H1 (cell line): ENCODE measurements around the gene FGF12. TPM values are rescaled to one million over a fixed set of nuclear protein-coding genes. Genes with fewer than 3 reads are reported as not detected.

Source experiments
- CTCF ChIA-PET: fragments of 300-600 bp; sonication (Branson Sonifier 250); formaldehyde crosslinking; loops from one replicate; lab custom pipeline; 2021; ENCODE audit not compliant: partially characterized antibody; lab: Charles Lee
- POLR2A ChIA-PET: fragments of 300-600 bp; sonication (Branson Sonifier 250); formaldehyde crosslinking; loops from one replicate; lab custom pipeline; 2021; ENCODE audit warnings: inconsistent platforms; ENCODE audit not compliant: partially characterized antibody; lab: Charles Lee
- DNase-seq, 2 experiments: peaks; one replicate each; pipeline versions ENCODE4 v3.0.0 to v3.0.0-alpha.2; 2010 to 2022; ENCODE audit warnings: low spot score in 2 of 2, low read depth in 1 of 2, mixed read lengths in 1 of 2
- FAIRE-seq: peaks from 2 replicates; lab custom pipeline; 2011; peaks lifted over from hg19 to GRCh38; lab: Jason Lieb, UNC
- H2AFZ ChIP-seq: 2 replicates; pipeline ENCODE4 v1.8.1; 2012; ENCODE audit warnings: low read length, inconsistent platforms
- H2AK5ac ChIP-seq: 2 replicates; pipeline ENCODE4 v1.6.1; 2013; ENCODE audit warnings: low read depth, low read length
- H2BK120ac ChIP-seq: replicated peaks from 2 replicates; pipeline ENCODE3; 2013; ENCODE audit warnings: low read depth, low read length, inconsistent platforms
- H2BK12ac ChIP-seq: 2 replicates; pipeline ENCODE4 v1.6.1; 2013; ENCODE audit warnings: low read depth, low read length
- H2BK15ac ChIP-seq: 2 replicates; pipeline ENCODE4 v1.6.1; 2013; ENCODE audit warnings: low read length
- H2BK20ac ChIP-seq: 2 replicates; pipeline ENCODE4 v1.6.1; 2013; ENCODE audit warnings: low read length
- H2BK5ac ChIP-seq: 2 replicates; pipeline ENCODE4 v1.6.1; 2013; ENCODE audit warnings: low read depth, low read length
- H3K14ac ChIP-seq: 2 replicates; pipeline ENCODE4 v1.6.1; 2013; ENCODE audit warnings: inconsistent platforms; ENCODE audit not compliant: insufficient read length
- H3K18ac ChIP-seq: 2 replicates; pipeline ENCODE4 v1.6.1; 2013; ENCODE audit warnings: low read length; ENCODE audit errors: extremely low read depth
- H3K23ac ChIP-seq: 2 replicates; pipeline ENCODE4 v1.6.1; 2013; ENCODE audit warnings: inconsistent platforms; ENCODE audit not compliant: insufficient read length
- H3K23me2 ChIP-seq: 2 replicates; pipeline ENCODE4 v1.6.1; 2013; ENCODE audit warnings: low read depth, low read length
- H3K27ac ChIP-seq: 2 replicates; pipeline ENCODE4 v1.6.1; 2011; ENCODE audit warnings: low read depth, low read length, inconsistent platforms
- H3K27me3 ChIP-seq, 4 experiments: replicated peaks in 1 of 4; 1 replicate in 1 of 4; 2 replicates in 3 of 4; pipeline versions ENCODE4 v1.6.1 to v1.8.1; 2011 to 2013; ENCODE audit warnings: low read length in 3 of 4, mild to moderate bottlenecking in 3 of 4, inconsistent platforms in 2 of 4, mixed read lengths in 2 of 4, moderate library complexity in 1 of 4; ENCODE audit not compliant: control insufficient read depth in 3 of 4, insufficient read depth in 3 of 4; ENCODE audit errors: extremely low read depth in 1 of 4
- H3K36me3 ChIP-seq, 4 experiments: 2 replicates each; pipeline versions ENCODE4 v1.6.1 to v1.8.1; 2011 to 2013; ENCODE audit warnings: mild to moderate bottlenecking in 4 of 4, low read length in 3 of 4, moderate library complexity in 2 of 4, control low read depth in 1 of 4, inconsistent platforms in 1 of 4; ENCODE audit not compliant: insufficient read depth in 4 of 4, control insufficient read depth in 2 of 4
- H3K4ac ChIP-seq: replicated peaks from 2 replicates; pipeline ENCODE3; 2013; ENCODE audit warnings: low read length, low read depth, mixed read lengths, inconsistent platforms; ENCODE audit not compliant: insufficient read length
- H3K4me1 ChIP-seq, 4 experiments: replicated peaks in 1 of 4; 1 replicate in 1 of 4; 2 replicates in 3 of 4; pipeline versions ENCODE4 v1.6.1 to v1.8.1; 2011 to 2013; ENCODE audit warnings: low read length in 3 of 4, inconsistent platforms in 2 of 4, mixed read lengths in 1 of 4; ENCODE audit not compliant: insufficient read depth in 4 of 4, control insufficient read depth in 3 of 4
- H3K4me2 ChIP-seq, 2 experiments: 2 replicates each; pipeline versions ENCODE4 v1.6.1 to v1.8.1; 2011 to 2013; ENCODE audit warnings: low read depth in 2 of 2, low read length in 2 of 2, control low read depth in 1 of 2, inconsistent platforms in 1 of 2, mild to moderate bottlenecking in 1 of 2; ENCODE audit not compliant: insufficient read depth in 1 of 2
- H3K4me3 ChIP-seq, 4 experiments: fragments of 200-600, 300-600 bp in 1 of 4; sonication (generic), shearing (Covaris generic), sonication (Bioruptor Twin) in 1 of 4; 2 replicates each; pipeline versions ENCODE4 v1.5.1 to v1.8.1; 2011 to 2016; ENCODE audit warnings: low read length in 4 of 4, low read depth in 3 of 4, control low read depth in 2 of 4, inconsistent platforms in 2 of 4, mild to moderate bottlenecking in 2 of 4, mixed read lengths in 1 of 4, moderate library complexity in 1 of 4; ENCODE audit not compliant: insufficient read depth in 2 of 4; ENCODE audit errors: extremely low read depth in 1 of 4
- H3K56ac ChIP-seq: replicated peaks from 2 replicates; pipeline ENCODE3; 2013; ENCODE audit warnings: low read depth, mild to moderate bottlenecking, mixed read lengths, low read length, inconsistent platforms; ENCODE audit not compliant: insufficient read length
- H3K79me1 ChIP-seq: 2 replicates; pipeline ENCODE4 v1.6.1; 2013; ENCODE audit warnings: low read depth, low read length, control low read depth
- H3K79me2 ChIP-seq, 2 experiments: 2 replicates each; pipeline versions ENCODE4 v1.6.1 to v1.8.1; 2012 to 2013; ENCODE audit warnings: low read length in 2 of 2, mild to moderate bottlenecking in 2 of 2, inconsistent platforms in 1 of 2; ENCODE audit not compliant: insufficient read depth in 2 of 2, control insufficient read depth in 1 of 2
- H3K9ac ChIP-seq, 4 experiments: replicated peaks in 1 of 4; 1 replicate in 1 of 4; 2 replicates in 3 of 4; pipeline versions ENCODE4 v1.6.1 to v1.8.1; 2011 to 2013; ENCODE audit warnings: low read depth in 3 of 4, low read length in 3 of 4, control low read depth in 2 of 4, mild to moderate bottlenecking in 2 of 4, moderate library complexity in 2 of 4, inconsistent platforms in 1 of 4; ENCODE audit errors: extremely low read depth in 1 of 4
- H3K9me3 ChIP-seq, 2 experiments: 2 replicates each; pipeline versions ENCODE4 v1.6.1 to v1.8.1; 2012 to 2013; ENCODE audit warnings: mild to moderate bottlenecking in 2 of 2, moderate library complexity in 2 of 2, control low read depth in 1 of 2, inconsistent platforms in 1 of 2, low read depth in 1 of 2, low read length in 1 of 2, mixed read lengths in 1 of 2; ENCODE audit not compliant: insufficient read depth in 2 of 2
- H4K20me1 ChIP-seq, 2 experiments: replicated peaks in 1 of 2; 2 replicates each; pipeline versions ENCODE3 to v1.8.1; 2011 to 2013; ENCODE audit warnings: inconsistent platforms in 2 of 2, low read length in 2 of 2, mild to moderate bottlenecking in 1 of 2; ENCODE audit not compliant: insufficient read depth in 2 of 2, control insufficient read depth in 1 of 2
- H4K5ac ChIP-seq: 2 replicates; pipeline ENCODE4 v1.6.1; 2013; ENCODE audit warnings: low read length, low read depth, mixed read lengths, inconsistent platforms; ENCODE audit not compliant: insufficient read length
- H4K8ac ChIP-seq: 2 replicates; pipeline ENCODE4 v1.8.0; 2013; ENCODE audit warnings: mild to moderate bottlenecking, moderate library complexity, low read length, inconsistent platforms; ENCODE audit not compliant: insufficient read depth; ENCODE audit errors: extremely low read depth
- H4K91ac ChIP-seq: replicated peaks from 2 replicates; pipeline ENCODE3; 2013; ENCODE audit warnings: low read length, mixed read lengths, inconsistent platforms; ENCODE audit not compliant: insufficient read length
- CREB1 ChIP-seq: IDR thresholded peaks from 2 replicates; pipeline ENCODE4 v1.6.1; 2012; ENCODE audit warnings: inconsistent platforms
- EGR1 ChIP-seq: IDR thresholded peaks from 2 replicates; pipeline ENCODE4 v1.6.1; 2011; ENCODE audit warnings: low read depth, low read length, borderline replicate concordance
- FOSL1 ChIP-seq: IDR thresholded peaks from 2 replicates; pipeline ENCODE4 v1.6.1; 2011; ENCODE audit warnings: mild to moderate bottlenecking, low read depth, low read length, moderate library complexity; ENCODE audit not compliant: insufficient read depth
- RFX5 ChIP-seq: IDR thresholded peaks from 2 replicates; pipeline ENCODE4 v1.6.1; 2011; ENCODE audit warnings: low read depth, low read length, improper control_type of control experiment, borderline replicate concordance
- WGBS, 2 experiments: shearing (Covaris generic) in 1 of 2; methylation state at CpG; one replicate each; pipeline versions ENCODE4 v1.1.6 to v1.1.7; 2013 to 2015; ENCODE audit warnings: low lambda C conversion rate in 2 of 2, mixed read lengths in 2 of 2, inconsistent platforms in 1 of 2, low coverage in 1 of 2, missing lambda C conversion rate in 1 of 2; ENCODE audit not compliant: insufficient replicate concordance in 2 of 2, insufficient coverage in 1 of 2, insufficient read length in 1 of 2; ENCODE audit errors: extremely low coverage in 1 of 2, missing lambda C conversion rate in 1 of 2; 5-methylcytosine and 5-hydroxymethylcytosine counted together
- polyA plus RNA-seq, 7 experiments: library from polyadenylated mRNA; depleted of rRNA in 3 of 7; stranded (reverse) in 5 of 7; unstranded in 2 of 7; fragments of >200 nt in 5 of 7; fragments of 200-250 nt in 2 of 7; gene quantifications; 1 replicate in 5 of 7; 2 replicates in 1 of 7; 4 replicates in 1 of 7; pipeline versions ENCODE4 v1.2.1 to v1.2.3, GENCODE V29; 2011 to 2013; ENCODE audit warnings: missing spikeins in 2 of 7, mixed read lengths in 2 of 7
- total RNA-seq: library from RNA; stranded (reverse); fragmentation: NEBNext Ultra II Directional; extraction: Animal tissue kit (Norgen Biotek cat#: 25700); gene quantifications from 2 replicates; pipeline ENCODE4 v1.2.1, GENCODE V29; 2021
- TF ChIP-seq, protein P1 (sequence below): IDR thresholded peaks from 2 replicates; pipeline ENCODE4 v1.6.1; 2012; ENCODE audit warnings: inconsistent platforms
- TF ChIP-seq, protein P2 (sequence below), 3 experiments: IDR thresholded peaks; 1 replicate in 2 of 3; 2 replicates in 1 of 3; pipeline versions ENCODE4 v1.5.1 to v1.6.1; 2011; ENCODE audit warnings: low read length in 3 of 3, mild to moderate bottlenecking in 3 of 3, inconsistent platforms in 2 of 3, low read depth in 1 of 3, moderate library complexity in 1 of 3; ENCODE audit not compliant: insufficient read depth in 1 of 3; ENCODE audit errors: control extremely low read depth in 1 of 3

Gene FGF12
- total and polyA plus RNA-seq, 2 of the 8 experiments (the other 6 are each of a cell fraction or from before 2014, with no cell fraction given), result 4.1 to 16.6 TPM

DNA sequence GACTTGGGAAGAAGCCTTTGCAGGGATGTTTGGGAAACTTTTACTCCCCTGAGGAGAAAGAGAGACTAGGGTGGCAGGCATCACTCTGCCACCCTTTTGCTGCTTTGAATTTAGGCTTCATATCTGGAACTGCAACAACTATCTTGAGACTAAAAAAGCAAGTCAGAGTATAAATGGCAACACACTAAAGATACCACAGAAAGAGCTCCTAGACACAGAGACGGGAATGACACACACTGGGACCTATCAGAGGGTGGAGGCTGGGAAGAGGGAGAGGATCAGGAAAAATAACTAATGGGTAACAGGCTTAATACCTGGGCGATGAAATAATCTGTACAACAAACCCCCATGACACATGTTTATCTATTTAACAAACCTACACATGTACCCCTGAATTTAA, 237.8 kb downstream of the FGF12 start:
- Histone ChIP-seq H3K4me2 (no peak overlapping the region), H4K8ac (no peak overlapping the region), H2AK5ac (no peak overlapping the region), H3K4me3 (no peak overlapping the region), H3K9me3 (no peaks in the 10 kb centered on the region), H3K79me2 (no peaks in the 10 kb centered on the region), H4K20me1 (no peaks in the 10 kb centered on the region), H3K4me1 (no peaks in the 10 kb centered on the region), H3K56ac (no peak overlapping the region), H2BK15ac (no peak overlapping the region), H2AFZ (no peak overlapping the region), H3K9ac (no peak overlapping the region), H4K5ac (no peak overlapping the region), H2BK5ac (no peak overlapping the region), H3K23me2 (no peaks in the 10 kb centered on the region; the same call in 1 of the 2 replicates), H3K27ac (no peak overlapping the region), H3K36me3 (no peaks in the 10 kb centered on the region), H3K23ac (no peak overlapping the region), H2BK20ac (no peak overlapping the region), H3K4ac (no peak overlapping the region), H3K18ac (no peak overlapping the region), H3K79me1 (no peaks in the 10 kb centered on the region), H3K27me3 (no peaks in the 10 kb centered on the region), H4K91ac (no peak overlapping the region), H3K14ac (no peak overlapping the region), H2BK12ac (no peak overlapping the region), H2BK120ac (no peak overlapping the region)
- TF ChIP-seq FOSL1 (no peak), RFX5 (no peak), EGR1 (no peak), CREB1 (no peak)
- TF ChIP-seq, protein P1, sequence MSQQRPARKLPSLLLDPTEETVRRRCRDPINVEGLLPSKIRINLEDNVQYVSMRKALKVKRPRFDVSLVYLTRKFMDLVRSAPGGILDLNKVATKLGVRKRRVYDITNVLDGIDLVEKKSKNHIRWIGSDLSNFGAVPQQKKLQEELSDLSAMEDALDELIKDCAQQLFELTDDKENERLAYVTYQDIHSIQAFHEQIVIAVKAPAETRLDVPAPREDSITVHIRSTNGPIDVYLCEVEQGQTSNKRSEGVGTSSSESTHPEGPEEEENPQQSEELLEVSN, result no peak
- TF ChIP-seq, protein P2, sequence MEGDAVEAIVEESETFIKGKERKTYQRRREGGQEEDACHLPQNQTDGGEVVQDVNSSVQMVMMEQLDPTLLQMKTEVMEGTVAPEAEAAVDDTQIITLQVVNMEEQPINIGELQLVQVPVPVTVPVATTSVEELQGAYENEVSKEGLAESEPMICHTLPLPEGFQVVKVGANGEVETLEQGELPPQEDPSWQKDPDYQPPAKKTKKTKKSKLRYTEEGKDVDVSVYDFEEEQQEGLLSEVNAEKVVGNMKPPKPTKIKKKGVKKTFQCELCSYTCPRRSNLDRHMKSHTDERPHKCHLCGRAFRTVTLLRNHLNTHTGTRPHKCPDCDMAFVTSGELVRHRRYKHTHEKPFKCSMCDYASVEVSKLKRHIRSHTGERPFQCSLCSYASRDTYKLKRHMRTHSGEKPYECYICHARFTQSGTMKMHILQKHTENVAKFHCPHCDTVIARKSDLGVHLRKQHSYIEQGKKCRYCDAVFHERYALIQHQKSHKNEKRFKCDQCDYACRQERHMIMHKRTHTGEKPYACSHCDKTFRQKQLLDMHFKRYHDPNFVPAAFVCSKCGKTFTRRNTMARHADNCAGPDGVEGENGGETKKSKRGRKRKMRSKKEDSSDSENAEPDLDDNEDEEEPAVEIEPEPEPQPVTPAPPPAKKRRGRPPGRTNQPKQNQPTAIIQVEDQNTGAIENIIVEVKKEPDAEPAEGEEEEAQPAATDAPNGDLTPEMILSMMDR (IDR thresholded peaks at IDR 0.05; ENCODE audit: control extremely low read depth in 1 of 3, insufficient read depth in 1 of 3, low read depth in 1 of 3, low read length in 3 of 3), result no peak
- DNase-seq, result no peak
- no peak for FAIRE-seq
- ChIA-PET CTCF (interaction anchor here (0.9 kb wide), 1 partner anchor 67 kb away, joined by 5 read pairs; no protein-coding TSS in a partner anchor), POLR2A (no interaction called here)
- 82% methylated on average over 2 of the region's 2 CpGs; no CpG with 5 or more reads in 1 of the 2 experiments for WGBS, 2 experiments
